GM23248 (cell line): ENCODE measurements around the gene ERC2.

Source experiments
- EZH2 ChIP-seq: fragments of 200-600 bp; sonication (generic); IDR thresholded peaks from 2 replicates; pipeline ENCODE4 v1.6.1; 2018; ENCODE audit warnings: antibody characterized with exemption, mild to moderate bottlenecking; ENCODE audit not compliant: insufficient read depth, poor library complexity, severe bottlenecking
- EZH2phosphoT487 ChIP-seq: fragments of 200-600 bp; sonication (generic); IDR thresholded peaks from 2 replicates; pipeline ENCODE4 v1.6.1; 2018; ENCODE audit warnings: antibody characterized with exemption, moderate library complexity, mild to moderate bottlenecking, low read depth; ENCODE audit not compliant: insufficient read depth

DNA sequence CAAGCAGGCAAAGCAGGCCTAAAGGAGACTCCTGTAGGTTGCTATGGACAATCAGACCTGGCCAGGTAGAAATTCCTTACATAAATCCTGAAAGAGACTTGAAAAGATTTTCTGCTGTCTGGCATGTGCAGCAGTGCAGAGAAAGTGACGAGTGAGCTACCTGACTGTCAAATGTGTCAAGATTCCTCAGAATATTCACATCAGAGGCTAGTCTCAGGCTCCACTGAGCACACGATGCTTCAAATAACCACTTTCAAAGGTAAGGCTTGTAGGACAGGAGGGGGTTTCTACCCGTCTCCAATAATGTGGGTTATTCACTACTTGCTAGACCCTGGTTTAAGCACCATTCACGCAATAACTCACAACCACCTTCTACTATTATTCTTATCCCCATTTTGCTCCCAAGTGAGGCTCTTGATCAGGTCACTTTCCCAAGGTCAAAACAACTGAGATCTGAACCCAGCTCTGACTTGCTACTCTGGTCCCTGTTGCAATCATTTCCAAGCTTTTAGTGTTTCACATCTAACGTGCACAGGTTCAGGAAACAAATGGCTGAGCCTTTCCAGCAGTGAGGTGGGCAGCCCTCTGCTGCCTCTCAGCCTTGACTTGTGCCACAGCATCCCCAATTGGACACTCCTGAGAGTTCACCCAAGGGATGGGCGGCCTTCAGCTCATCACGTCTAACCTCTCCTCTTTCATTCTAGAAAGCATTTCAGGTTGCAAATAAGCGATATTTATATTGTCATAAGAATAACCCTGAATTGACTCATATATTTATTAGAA lies 651.3 kb downstream of the ERC2 start:
- TF ChIP-seq EZH2phosphoT487 (no peak), EZH2 (no peak)
